NK-92 treated with Interleukin-12 subunit alpha and Interleukin-12 subunit beta, amount 100 ng/mL, for 24 hours (cell line): ENCODE measurements around the gene ASMTL.
"Not testable (repeated sequence)": the region's sequence is repeated elsewhere in the genome, so short reads cannot be mapped to it uniquely, and the experiment has no call there.

Experiments
- DNase-seq: peaks from one replicate; lab custom pipeline; 2025; lab: John Stamatoyannopoulos, UW

Gene ASMTL, protein sequence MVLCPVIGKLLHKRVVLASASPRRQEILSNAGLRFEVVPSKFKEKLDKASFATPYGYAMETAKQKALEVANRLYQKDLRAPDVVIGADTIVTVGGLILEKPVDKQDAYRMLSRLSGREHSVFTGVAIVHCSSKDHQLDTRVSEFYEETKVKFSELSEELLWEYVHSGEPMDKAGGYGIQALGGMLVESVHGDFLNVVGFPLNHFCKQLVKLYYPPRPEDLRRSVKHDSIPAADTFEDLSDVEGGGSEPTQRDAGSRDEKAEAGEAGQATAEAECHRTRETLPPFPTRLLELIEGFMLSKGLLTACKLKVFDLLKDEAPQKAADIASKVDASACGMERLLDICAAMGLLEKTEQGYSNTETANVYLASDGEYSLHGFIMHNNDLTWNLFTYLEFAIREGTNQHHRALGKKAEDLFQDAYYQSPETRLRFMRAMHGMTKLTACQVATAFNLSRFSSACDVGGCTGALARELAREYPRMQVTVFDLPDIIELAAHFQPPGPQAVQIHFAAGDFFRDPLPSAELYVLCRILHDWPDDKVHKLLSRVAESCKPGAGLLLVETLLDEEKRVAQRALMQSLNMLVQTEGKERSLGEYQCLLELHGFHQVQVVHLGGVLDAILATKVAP

GRCh38 chrX:1452516-1453394 is at the start of gene ASMTL:
Gene ASMTL (minus strand): TSS chrX:1452909. CDS start chrX:1452840, 69 bp downstream.
- DNase-seq = no peak

DNA sequence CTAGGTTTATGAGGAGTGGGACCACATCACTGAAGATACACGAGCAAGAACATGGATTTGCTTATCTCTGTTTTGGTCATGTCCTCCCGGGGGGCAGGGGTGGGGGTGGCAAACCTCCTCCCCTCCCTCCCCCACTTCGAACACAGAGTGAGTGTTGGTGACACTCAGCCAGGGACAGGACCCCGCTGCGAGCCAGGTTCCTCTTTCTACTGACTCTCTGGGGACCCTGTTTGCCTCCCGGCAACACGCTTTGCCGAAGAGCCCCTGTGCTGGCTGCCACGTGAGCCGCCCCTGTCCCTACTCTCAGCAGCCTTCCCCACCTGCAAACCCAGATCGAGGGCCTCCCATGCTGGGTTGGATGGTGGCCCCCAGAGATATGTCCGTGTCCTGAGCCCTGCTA is 49.5 kb upstream of the ASMTL start:
- DNase-seq = no peak

GRCh38 chrX:1500701-1501624 is 48.3 kb upstream of the ASMTL start:
- DNase-seq = no peak

DNA sequence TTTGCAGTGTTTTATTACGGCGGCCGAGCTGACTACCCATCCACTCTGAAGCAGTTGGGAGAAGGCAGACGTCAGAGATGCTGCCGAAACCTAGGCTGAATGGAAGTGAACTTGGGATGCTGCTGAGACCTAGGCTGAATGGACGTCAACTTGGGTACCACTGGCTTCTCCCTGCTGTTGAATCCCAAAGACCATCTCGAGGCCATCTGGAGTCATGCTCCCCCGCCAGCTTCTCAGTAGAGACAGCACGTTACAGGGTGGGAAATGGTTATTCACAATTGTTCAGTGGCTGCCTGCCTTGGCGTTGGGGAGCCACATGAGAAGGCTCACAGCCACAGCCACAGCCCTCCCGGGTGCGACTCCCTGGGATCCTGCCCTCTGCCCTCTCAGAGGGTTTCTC is 43.4 kb upstream of the ASMTL start:
- DNase-seq = no peak

DNA sequence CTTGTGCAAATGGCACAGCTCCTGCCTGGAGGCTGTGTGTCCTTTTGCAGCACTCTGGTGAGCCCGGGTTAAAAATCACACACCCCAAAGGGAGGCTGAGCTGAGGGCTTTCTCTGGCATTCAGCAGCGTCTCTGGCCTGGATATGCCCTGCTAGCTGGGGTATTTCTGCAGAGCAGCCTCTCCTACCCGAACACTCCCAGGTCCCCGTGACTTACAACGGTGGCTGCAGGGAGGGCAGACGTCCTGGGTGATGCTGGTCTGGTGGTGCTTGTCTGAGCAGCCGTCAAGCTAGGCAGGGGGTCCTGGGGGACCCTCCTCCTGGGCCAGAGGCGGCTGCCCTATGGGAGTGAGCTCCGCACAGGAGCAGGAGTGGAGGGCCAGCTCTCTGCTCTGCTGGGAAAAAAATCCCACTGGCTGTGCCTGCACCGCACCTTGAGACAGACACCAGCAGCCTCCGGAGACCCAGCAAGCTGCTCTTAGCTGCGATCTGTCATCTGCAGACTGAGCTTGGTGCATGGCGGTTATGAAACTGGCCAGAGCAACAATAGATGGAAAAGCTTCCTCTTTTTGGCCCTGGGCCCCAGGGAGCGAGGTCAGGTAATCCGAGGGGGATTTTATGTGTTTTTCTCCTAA is 41.3 kb upstream of the ASMTL start:
- no peak for DNase-seq

GRCh38 chrX:1493412-1493811 is 40.7 kb upstream of the ASMTL start:
- no peak for DNase-seq

- DNase-seq = no peak
These were observed 39.8 kb upstream of the ASMTL start for GRCh38 chrX:1492421-1493012.

GRCh38 chrX:1491851-1492349 is 39.2 kb upstream of the ASMTL start:
- DNase-seq = no peak

GRCh38 chrX:1491248-1491647 is 38.5 kb upstream of the ASMTL start:
- DNase-seq = not testable (repeated sequence)

- DNase-seq = not testable (repeated sequence)
These were observed 38.0 kb upstream of the ASMTL start for GRCh38 chrX:1490723-1491122.

DNA sequence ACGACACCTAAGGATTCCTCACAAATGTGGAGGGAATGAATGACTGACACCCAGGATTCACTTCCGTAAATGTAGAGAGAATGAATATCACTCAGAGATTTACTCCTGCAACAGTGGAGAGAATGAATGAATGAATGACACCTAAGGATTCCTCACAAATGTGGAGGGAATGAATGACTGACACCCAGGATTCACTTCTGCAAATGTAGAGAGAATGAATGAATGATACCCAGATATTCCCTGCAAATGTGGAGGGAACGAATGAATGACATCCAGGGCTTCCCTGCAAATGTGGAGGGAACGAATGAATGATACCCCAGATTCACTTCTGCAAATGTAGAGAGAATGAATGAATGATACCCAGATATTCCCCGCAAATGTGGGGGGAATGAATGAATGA is 36.6 kb upstream of the ASMTL start:
- DNase-seq = not testable (repeated sequence)

DNA sequence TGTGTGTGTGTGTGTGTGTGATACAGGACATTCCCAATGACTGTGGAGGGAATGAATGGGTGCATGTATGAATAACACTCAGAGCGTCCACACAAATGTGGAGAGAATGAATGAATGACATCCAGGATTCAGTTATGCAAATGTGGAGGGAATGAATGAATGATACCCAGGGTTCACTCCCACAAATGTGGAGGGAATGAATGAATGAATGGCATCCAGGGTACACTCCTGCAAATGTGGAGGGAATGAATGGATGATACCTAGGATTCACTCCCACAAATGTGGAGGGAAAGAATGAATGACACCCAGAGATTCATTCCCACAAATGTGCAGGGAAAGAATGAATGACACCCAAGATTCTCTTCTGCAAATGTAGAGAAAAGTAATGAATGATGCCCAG is 36.0 kb upstream of the ASMTL start:
- DNase-seq = no peak

- DNase-seq = no peak
These were observed 35.4 kb upstream of the ASMTL start for GRCh38 chrX:1488141-1488540.

GRCh38 chrX:1487401-1487800 is 34.7 kb upstream of the ASMTL start:
- DNase-seq = no peak

GRCh38 chrX:1486749-1487361 is 34.1 kb upstream of the ASMTL start:
- DNase-seq = no peak

DNA sequence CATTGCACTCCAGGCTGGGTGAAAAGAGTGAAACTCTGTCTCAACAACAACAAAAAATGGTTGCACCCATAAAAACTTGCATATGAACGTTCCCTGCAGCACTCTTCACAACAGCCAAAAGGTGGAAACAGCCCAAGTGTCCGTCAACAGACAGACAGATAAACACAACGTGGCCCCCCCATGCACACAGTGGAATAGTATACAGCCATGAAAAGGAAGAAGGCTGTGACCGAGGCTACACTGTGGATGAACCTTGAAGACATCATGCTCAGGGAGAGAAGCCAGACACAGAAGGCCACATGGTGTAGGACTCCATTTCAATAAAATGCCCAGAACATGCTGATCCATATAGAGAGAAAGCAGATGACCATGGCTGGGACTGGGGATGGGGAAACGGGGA is 33.5 kb upstream of the ASMTL start:
- no peak for DNase-seq

DNA sequence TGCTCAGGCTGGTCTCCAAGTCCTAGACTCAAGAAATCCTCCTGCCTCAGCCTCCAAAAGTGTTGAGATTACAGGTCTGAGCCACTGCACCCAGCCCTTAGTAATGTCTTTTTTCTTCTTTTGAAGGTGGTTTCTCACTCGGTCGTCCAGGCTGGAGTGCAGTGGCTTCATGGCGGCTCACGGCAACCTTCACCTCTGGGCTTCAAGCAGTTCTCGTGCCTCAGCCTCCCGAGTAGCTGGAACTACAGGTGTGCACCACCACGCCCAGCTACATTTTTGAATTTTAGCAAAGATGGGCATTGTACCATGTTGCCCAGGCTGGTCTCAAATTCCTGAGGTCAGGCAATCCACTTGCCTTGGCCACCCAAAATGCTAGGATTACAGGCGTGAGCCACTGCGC is 32.3 kb upstream of the ASMTL start:
- DNase-seq = no peak

- no peak for DNase-seq
These were observed 31.9 kb upstream of the ASMTL start for GRCh38 chrX:1484638-1485019.

GRCh38 chrX:1483843-1484637 is 31.3 kb upstream of the ASMTL start:
- DNase-seq = no peak
